ENCODE results near the gene CD22.

The CD22 gene

GRCh38 chr19:35302446-35302845 is 26.5 kb upstream of the CD22 start:
- no peaks in the 10 kb centered on the region for H3K9me3 Mint-ChIP-seq
- H3K36me3 Mint-ChIP-seq (ENCODE audit: low read depth), result no peaks in the 10 kb centered on the region
- H3K4me3 Mint-ChIP-seq, result no peak overlapping the region
- no peak overlapping the region for H3K27ac Mint-ChIP-seq
- no peaks in the 10 kb centered on the region for H3K27me3 Mint-ChIP-seq (ENCODE audit: low read depth)
- no peak for DNase-seq (ENCODE audit: low spot score)
- no peaks in the 10 kb centered on the region for H3K4me1 Mint-ChIP-seq (ENCODE audit: low read depth)

- H3K27ac Mint-ChIP-seq, result no peak overlapping the region
- H3K27me3 Mint-ChIP-seq (ENCODE audit: low read depth), result no peaks in the 10 kb centered on the region
- H3K36me3 Mint-ChIP-seq (ENCODE audit: low read depth), result no peaks in the 10 kb centered on the region
- no peaks in the 10 kb centered on the region for H3K4me1 Mint-ChIP-seq (ENCODE audit: low read depth)
- no peak overlapping the region for H3K4me3 Mint-ChIP-seq
- no peak for DNase-seq (ENCODE audit: low spot score)
- H3K9me3 Mint-ChIP-seq, result no peaks in the 10 kb centered on the region
Observed at GRCh38 chr19:35303357-35303915, 25.6 kb upstream of the CD22 start.

GRCh38 chr19:35304036-35304435 is 25.0 kb upstream of the CD22 start:
- no peaks in the 10 kb centered on the region for H3K9me3 Mint-ChIP-seq
- no peaks in the 10 kb centered on the region for H3K36me3 Mint-ChIP-seq (ENCODE audit: low read depth)
- H3K27ac Mint-ChIP-seq, result no peak overlapping the region
- no peak for DNase-seq (ENCODE audit: low spot score)
- no peak overlapping the region for H3K4me3 Mint-ChIP-seq
- H3K4me1 Mint-ChIP-seq (ENCODE audit: low read depth), result no peaks in the 10 kb centered on the region
- no peaks in the 10 kb centered on the region for H3K27me3 Mint-ChIP-seq (ENCODE audit: low read depth)

GRCh38 chr19:35305181-35305580 is 23.8 kb upstream of the CD22 start:
- Mint-ChIP-seq H3K27me3 (ENCODE audit: low read depth) (no peaks in the 10 kb centered on the region), H3K4me1 (ENCODE audit: low read depth) (no peaks in the 10 kb centered on the region), H3K9me3 (no peaks in the 10 kb centered on the region), H3K4me3 (no peak overlapping the region), H3K36me3 (ENCODE audit: low read depth) (no peaks in the 10 kb centered on the region), H3K27ac (no peak overlapping the region)
- no peak for DNase-seq (ENCODE audit: low spot score)

- Mint-ChIP-seq H3K4me1 (ENCODE audit: low read depth) (peaks cover 2% of the 10 kb centered on the region), H3K9me3 (no peaks in the 10 kb centered on the region), H3K27ac (no peak overlapping the region), H3K36me3 (ENCODE audit: low read depth) (no peaks in the 10 kb centered on the region), H3K27me3 (ENCODE audit: low read depth) (no peaks in the 10 kb centered on the region), H3K4me3 (no peak overlapping the region)
- DNase-seq (ENCODE audit: low spot score), result no peak
Observed at GRCh38 chr19:35306473-35307246, 22.3 kb upstream of the CD22 start.

GRCh38 chr19:35307931-35308330 is 21.1 kb upstream of the CD22 start:
- Mint-ChIP-seq H3K36me3 (ENCODE audit: low read depth) (no peaks in the 10 kb centered on the region), H3K4me3 (no peak overlapping the region), H3K9me3 (no peaks in the 10 kb centered on the region), H3K27ac (no peak overlapping the region), H3K4me1 (ENCODE audit: low read depth) (peaks cover 2% of the 10 kb centered on the region), H3K27me3 (ENCODE audit: low read depth) (no peaks in the 10 kb centered on the region)
- no peak for DNase-seq (ENCODE audit: low spot score)

GRCh38 chr19:35308910-35309309 is 20.1 kb upstream of the CD22 start:
- Mint-ChIP-seq H3K36me3 (ENCODE audit: low read depth) (no peaks in the 10 kb centered on the region), H3K27me3 (ENCODE audit: low read depth) (no peaks in the 10 kb centered on the region), H3K4me3 (no peak overlapping the region), H3K27ac (no peak overlapping the region), H3K4me1 (ENCODE audit: low read depth) (peaks cover 2% of the 10 kb centered on the region), H3K9me3 (no peaks in the 10 kb centered on the region)
- DNase-seq (ENCODE audit: low spot score), result no peak

GRCh38 chr19:35309481-35310279 is 19.3 kb upstream of the CD22 start:
- DNase-seq (ENCODE audit: low spot score), result no peak
- Mint-ChIP-seq H3K4me3 (no peak overlapping the region), H3K36me3 (ENCODE audit: low read depth) (no peaks in the 10 kb centered on the region), H3K27ac (no peak overlapping the region), H3K9me3 (no peaks in the 10 kb centered on the region), H3K27me3 (ENCODE audit: low read depth) (no peaks in the 10 kb centered on the region), H3K4me1 (ENCODE audit: low read depth) (peaks cover 2% of the 10 kb centered on the region)

GRCh38 chr19:35310331-35310730 is 18.7 kb upstream of the CD22 start:
- no peak for DNase-seq (ENCODE audit: low spot score)
- H3K9me3 Mint-ChIP-seq, result no peaks in the 10 kb centered on the region
- no peaks in the 10 kb centered on the region for H3K36me3 Mint-ChIP-seq (ENCODE audit: low read depth)
- H3K27ac Mint-ChIP-seq, result no peak overlapping the region
- peaks cover 2% of the 10 kb centered on the region for H3K4me1 Mint-ChIP-seq (ENCODE audit: low read depth)
- no peaks in the 10 kb centered on the region for H3K27me3 Mint-ChIP-seq (ENCODE audit: low read depth)
- no peak overlapping the region for H3K4me3 Mint-ChIP-seq

- H3K27ac Mint-ChIP-seq, result no peak overlapping the region
- no peaks in the 10 kb centered on the region for H3K36me3 Mint-ChIP-seq (ENCODE audit: low read depth)
- H3K9me3 Mint-ChIP-seq, result no peaks in the 10 kb centered on the region
- H3K27me3 Mint-ChIP-seq (ENCODE audit: low read depth), result no peaks in the 10 kb centered on the region
- H3K4me1 Mint-ChIP-seq (ENCODE audit: low read depth), result peaks cover 2% of the 10 kb centered on the region
- H3K4me3 Mint-ChIP-seq, result no peak overlapping the region
- no peak for DNase-seq (ENCODE audit: low spot score)
Observed at GRCh38 chr19:35310811-35311465, 18.0 kb upstream of the CD22 start.

- H3K4me3 Mint-ChIP-seq, result no peak overlapping the region
- H3K27ac Mint-ChIP-seq, result no peak overlapping the region
- no peak for DNase-seq (ENCODE audit: low spot score)
- H3K27me3 Mint-ChIP-seq (ENCODE audit: low read depth), result no peaks in the 10 kb centered on the region
- H3K36me3 Mint-ChIP-seq (ENCODE audit: low read depth), result no peaks in the 10 kb centered on the region
- H3K9me3 Mint-ChIP-seq, result no peaks in the 10 kb centered on the region
- peaks cover 2% of the 10 kb centered on the region for H3K4me1 Mint-ChIP-seq (ENCODE audit: low read depth)
Observed at GRCh38 chr19:35311901-35312665, 16.9 kb upstream of the CD22 start.

- Mint-ChIP-seq H3K4me1 (ENCODE audit: low read depth) (peaks cover 4% of the 10 kb centered on the region), H3K4me3 (no peak overlapping the region), H3K36me3 (ENCODE audit: low read depth) (no peaks in the 10 kb centered on the region), H3K9me3 (no peaks in the 10 kb centered on the region), H3K27me3 (ENCODE audit: low read depth) (no peaks in the 10 kb centered on the region), H3K27ac (no peak overlapping the region)
- DNase-seq (ENCODE audit: low spot score), result no peak
Observed at GRCh38 chr19:35313587-35313986, 15.4 kb upstream of the CD22 start.

GRCh38 chr19:35314031-35314430 is 15.0 kb upstream of the CD22 start:
- Mint-ChIP-seq H3K9me3 (no peaks in the 10 kb centered on the region), H3K27ac (no peak overlapping the region), H3K27me3 (ENCODE audit: low read depth) (no peaks in the 10 kb centered on the region), H3K4me3 (no peak overlapping the region), H3K4me1 (ENCODE audit: low read depth) (peaks cover 9% of the 10 kb centered on the region), H3K36me3 (ENCODE audit: low read depth) (no peaks in the 10 kb centered on the region)
- no peak for DNase-seq (ENCODE audit: low spot score)

Measured in T-helper 2 cell treated with Interferon-gamma antibody and Interleukin-4, amounts not matched to agents 5 μg/mL and 100 μg/mL, for 36 hours (primary cell).